C4-2B (cell line): ENCODE data around the gene NOXO1.

Experiments
- ZFX ChIP-seq: fragments of 450-650 bp; IDR thresholded peaks from 2 replicates; pipeline ENCODE4 v1.6.1; 2017
- TF ChIP-seq, protein P1 (sequence below): fragments of 450-650 bp; conservative IDR thresholded peaks from 2 replicates; pipeline ENCODE4 v1.5.1; 2017; ENCODE audit warnings: mild to moderate bottlenecking

DNA sequence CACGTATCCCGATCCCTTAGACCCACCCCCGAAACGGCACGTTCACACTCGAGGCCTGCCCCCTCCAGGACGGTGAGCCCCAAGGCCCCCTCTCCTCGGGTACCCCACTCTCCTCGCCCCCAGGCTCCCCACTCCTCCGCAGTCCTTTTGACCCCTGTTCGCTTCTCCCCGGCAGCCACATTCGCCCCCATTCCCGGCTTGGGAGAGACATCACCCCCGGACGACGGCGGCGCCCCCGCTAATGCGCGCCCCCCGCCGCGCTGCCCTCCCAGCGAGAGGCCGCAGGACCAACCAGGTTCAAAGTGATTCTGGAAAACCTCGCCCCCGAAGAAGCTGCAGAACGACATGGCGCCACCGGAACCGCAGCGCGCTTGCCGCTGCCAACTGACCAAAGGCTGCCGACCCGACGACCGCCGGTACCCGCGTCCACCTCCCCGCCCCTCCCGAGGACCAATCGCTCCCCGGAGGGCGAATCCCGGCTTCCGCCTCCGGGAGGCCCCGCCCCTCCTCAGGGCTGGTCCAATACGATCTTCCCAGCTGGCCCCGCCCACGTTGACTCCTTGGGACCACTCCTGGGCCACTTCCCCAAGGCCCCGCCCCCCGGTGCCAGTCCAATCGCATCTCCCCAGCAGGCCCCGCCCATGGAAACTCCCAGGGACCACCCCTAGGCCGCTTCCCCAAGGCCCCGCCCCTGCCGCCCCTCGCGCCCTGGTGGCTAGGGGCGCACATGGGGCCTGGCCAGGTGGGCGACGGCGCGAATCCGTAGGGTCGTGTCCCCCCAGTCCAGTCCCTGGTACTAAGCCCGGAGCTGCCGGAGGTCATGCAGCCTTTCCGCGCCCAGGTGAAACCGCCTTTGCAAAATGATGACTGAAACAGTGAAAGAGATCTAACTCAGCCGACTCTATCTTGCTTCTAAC lies 38.2 kb downstream of the NOXO1 start, which contains the start of gene MSRB1:
- TF ChIP-seq, protein P1, sequence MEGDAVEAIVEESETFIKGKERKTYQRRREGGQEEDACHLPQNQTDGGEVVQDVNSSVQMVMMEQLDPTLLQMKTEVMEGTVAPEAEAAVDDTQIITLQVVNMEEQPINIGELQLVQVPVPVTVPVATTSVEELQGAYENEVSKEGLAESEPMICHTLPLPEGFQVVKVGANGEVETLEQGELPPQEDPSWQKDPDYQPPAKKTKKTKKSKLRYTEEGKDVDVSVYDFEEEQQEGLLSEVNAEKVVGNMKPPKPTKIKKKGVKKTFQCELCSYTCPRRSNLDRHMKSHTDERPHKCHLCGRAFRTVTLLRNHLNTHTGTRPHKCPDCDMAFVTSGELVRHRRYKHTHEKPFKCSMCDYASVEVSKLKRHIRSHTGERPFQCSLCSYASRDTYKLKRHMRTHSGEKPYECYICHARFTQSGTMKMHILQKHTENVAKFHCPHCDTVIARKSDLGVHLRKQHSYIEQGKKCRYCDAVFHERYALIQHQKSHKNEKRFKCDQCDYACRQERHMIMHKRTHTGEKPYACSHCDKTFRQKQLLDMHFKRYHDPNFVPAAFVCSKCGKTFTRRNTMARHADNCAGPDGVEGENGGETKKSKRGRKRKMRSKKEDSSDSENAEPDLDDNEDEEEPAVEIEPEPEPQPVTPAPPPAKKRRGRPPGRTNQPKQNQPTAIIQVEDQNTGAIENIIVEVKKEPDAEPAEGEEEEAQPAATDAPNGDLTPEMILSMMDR: no peak
- no peak for TF ChIP-seq ZFX
